ENCODE measurements around the gene RNF150.

DNA sequence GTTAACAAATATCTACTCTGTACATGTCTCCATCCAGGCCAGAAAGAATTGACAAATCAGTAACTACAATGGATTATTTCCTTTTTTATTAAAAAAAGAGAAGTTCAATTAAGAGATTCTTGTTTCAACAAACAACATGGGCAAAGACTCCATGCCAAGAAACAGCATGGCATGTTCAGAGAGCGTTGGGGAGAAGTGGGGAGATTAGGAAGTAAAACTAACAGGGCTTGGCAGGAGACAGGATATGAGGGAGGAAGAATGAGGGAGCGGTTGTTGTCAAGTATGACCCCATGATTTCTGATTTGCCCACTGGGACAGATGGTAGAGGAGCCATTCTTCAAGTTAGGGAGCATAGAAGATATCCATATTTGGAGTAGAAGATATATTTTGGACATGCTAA, 128.4 kb downstream of the RNF150 start:
- TF ChIP-seq, protein P1, sequence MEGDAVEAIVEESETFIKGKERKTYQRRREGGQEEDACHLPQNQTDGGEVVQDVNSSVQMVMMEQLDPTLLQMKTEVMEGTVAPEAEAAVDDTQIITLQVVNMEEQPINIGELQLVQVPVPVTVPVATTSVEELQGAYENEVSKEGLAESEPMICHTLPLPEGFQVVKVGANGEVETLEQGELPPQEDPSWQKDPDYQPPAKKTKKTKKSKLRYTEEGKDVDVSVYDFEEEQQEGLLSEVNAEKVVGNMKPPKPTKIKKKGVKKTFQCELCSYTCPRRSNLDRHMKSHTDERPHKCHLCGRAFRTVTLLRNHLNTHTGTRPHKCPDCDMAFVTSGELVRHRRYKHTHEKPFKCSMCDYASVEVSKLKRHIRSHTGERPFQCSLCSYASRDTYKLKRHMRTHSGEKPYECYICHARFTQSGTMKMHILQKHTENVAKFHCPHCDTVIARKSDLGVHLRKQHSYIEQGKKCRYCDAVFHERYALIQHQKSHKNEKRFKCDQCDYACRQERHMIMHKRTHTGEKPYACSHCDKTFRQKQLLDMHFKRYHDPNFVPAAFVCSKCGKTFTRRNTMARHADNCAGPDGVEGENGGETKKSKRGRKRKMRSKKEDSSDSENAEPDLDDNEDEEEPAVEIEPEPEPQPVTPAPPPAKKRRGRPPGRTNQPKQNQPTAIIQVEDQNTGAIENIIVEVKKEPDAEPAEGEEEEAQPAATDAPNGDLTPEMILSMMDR (IDR thresholded peaks at IDR 0.05), result no peak
- TF ChIP-seq POLR2A (IDR thresholded peaks at IDR 0.05), result no peak
